B cell (primary cell): ENCODE measurements around the gene FARP1.

ENCODE experiments used
- EZH2 ChIP-seq: IDR thresholded peaks from 2 replicates; pipeline ENCODE4 v1.6.1; 2012; ENCODE audit warnings: borderline replicate concordance, low read depth, mild to moderate bottlenecking, moderate library complexity, low read length; ENCODE audit not compliant: insufficient read depth, poor library complexity, severe bottlenecking
- TF ChIP-seq, protein P1 (sequence below): fragments of 200-600 bp; IDR thresholded peaks from one replicate; pipeline ENCODE4 v1.8.0; 2022; ENCODE audit warnings: antibody characterized with exemption, mild to moderate bottlenecking

DNA sequence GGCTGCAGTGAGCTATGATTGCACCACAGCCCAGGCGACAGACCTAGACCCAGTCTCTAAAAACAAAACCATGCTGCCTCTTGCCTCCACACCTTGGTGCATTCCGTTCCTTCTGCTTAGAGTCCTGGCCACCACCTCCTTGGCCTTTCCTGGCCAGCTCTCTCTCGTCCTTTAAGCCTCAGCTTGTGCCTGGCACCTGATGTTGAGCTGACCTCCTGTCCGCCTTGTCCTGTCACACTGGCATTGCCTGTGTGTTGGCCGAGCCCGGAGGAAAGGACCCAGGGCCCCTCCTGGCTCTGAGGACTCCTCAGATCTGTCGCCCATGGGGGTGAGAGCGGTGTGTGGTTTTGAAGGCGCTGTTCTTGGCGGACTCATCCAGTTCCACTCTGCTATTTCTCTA, 290.8 kb downstream of the FARP1 start:
- TF ChIP-seq, protein P1, sequence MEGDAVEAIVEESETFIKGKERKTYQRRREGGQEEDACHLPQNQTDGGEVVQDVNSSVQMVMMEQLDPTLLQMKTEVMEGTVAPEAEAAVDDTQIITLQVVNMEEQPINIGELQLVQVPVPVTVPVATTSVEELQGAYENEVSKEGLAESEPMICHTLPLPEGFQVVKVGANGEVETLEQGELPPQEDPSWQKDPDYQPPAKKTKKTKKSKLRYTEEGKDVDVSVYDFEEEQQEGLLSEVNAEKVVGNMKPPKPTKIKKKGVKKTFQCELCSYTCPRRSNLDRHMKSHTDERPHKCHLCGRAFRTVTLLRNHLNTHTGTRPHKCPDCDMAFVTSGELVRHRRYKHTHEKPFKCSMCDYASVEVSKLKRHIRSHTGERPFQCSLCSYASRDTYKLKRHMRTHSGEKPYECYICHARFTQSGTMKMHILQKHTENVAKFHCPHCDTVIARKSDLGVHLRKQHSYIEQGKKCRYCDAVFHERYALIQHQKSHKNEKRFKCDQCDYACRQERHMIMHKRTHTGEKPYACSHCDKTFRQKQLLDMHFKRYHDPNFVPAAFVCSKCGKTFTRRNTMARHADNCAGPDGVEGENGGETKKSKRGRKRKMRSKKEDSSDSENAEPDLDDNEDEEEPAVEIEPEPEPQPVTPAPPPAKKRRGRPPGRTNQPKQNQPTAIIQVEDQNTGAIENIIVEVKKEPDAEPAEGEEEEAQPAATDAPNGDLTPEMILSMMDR = no peak
- no peak for TF ChIP-seq EZH2
